Gastrocnemius medialis (tissue), 4 donors: ENCODE results near the gene BPIFB4. TPM values are rescaled to one million over a fixed set of nuclear protein-coding genes. Genes with fewer than 3 reads are reported as not detected.

Experiments used
- ATAC-seq, 2 donors: fragments of 150-250 bp; one replicate each; pipeline ENCODE4 v1.9.1; 2016
- DNase-seq, 2 donors: peaks; one replicate each; pipeline ENCODE4 v3.0.0-alpha.2; 2019
- H3K27ac ChIP-seq, 4 donors: fragments of 200-600 bp; sonication (generic); 1 replicate in 1 of 4; 2 replicates in 3 of 4; pipeline ENCODE4 v1.5.1; 2016 to 2018; ENCODE audit warnings: mild to moderate bottlenecking in 2 of 4, moderate library complexity in 1 of 4
- H3K27me3 ChIP-seq, 3 donors: fragments of 200-600 bp; sonication (generic) in 2 of 3; 1 replicate in 1 of 3; 2 replicates in 2 of 3; pipeline versions ENCODE4 v1.5.1 to v1.6.0; 2016 to 2019; ENCODE audit warnings: mild to moderate bottlenecking in 1 of 3, moderate library complexity in 1 of 3
- H3K36me3 ChIP-seq, 2 donors: fragments of 200-600 bp; sonication (generic) in 1 of 2; one replicate each; pipeline ENCODE4 v1.5.1; 2017 to 2018
- H3K4me1 ChIP-seq, 2 donors: fragments of 200-600 bp; sonication (generic) in 1 of 2; one replicate each; pipeline ENCODE4 v1.5.1; 2016 to 2017; ENCODE audit warnings: mild to moderate bottlenecking in 2 of 2
- H3K4me3 ChIP-seq, 4 donors: fragments of 200-600 bp; sonication (generic) in 3 of 4; 1 replicate in 1 of 4; 2 replicates in 3 of 4; pipeline ENCODE4 v1.5.1; 2016 to 2019; ENCODE audit warnings: mild to moderate bottlenecking in 2 of 4
- H3K9me3 ChIP-seq, 3 donors: fragments of 200-600 bp; sonication (generic) in 2 of 3; 1 replicate in 1 of 3; 2 replicates in 2 of 3; pipeline ENCODE4 v1.5.1; 2016 to 2019
- POLR2A ChIP-seq, 2 donors: fragments of 450-650 bp; IDR thresholded peaks; one replicate each; pipeline ENCODE4 v1.6.1; 2017; ENCODE audit warnings: antibody characterized with exemption in 2 of 2, mild to moderate bottlenecking in 2 of 2, moderate library complexity in 2 of 2
- in situ Hi-C, 4 donors: fragments of 200-750 bp; cut with MboI; loops; one replicate each; pipeline versions ENCODE4 v1.15.0 to v1.8.0; 2017; ENCODE audit warnings: low sequenced_read_pairs in 4 of 4
- intact Hi-C: fragments of 100-400 bp; cut with DNase I; formaldehyde crosslinking; loops from one replicate; pipeline ENCODE4 v1.15.1; 2023; ENCODE audit warnings: low total_unique reads
- total RNA-seq, 4 donors: library from RNA; depleted of rRNA; stranded (reverse); fragments of >200 nt; gene quantifications; one replicate each; pipeline versions ENCODE4 v1.1.0 to v1.2.3, GENCODE V29; 2016
- TF ChIP-seq, protein P1 (sequence below), 5 experiments: fragments of 450-650 bp in 3 of 5; fragments of 200-600 bp in 2 of 5; sonication (generic) in 2 of 5; IDR thresholded peaks in 4 of 5; conservative IDR thresholded peaks in 1 of 5; 1 replicate in 4 of 5; 2 replicates in 1 of 5; pipeline ENCODE4 v1.5.1; 2016 to 2019; ENCODE audit warnings: antibody characterized with exemption in 5 of 5, mild to moderate bottlenecking in 3 of 5, moderate library complexity in 3 of 5

Gene BPIFB4
- total RNA-seq, 4 donors from 2014 or later, result not detected

DNA sequence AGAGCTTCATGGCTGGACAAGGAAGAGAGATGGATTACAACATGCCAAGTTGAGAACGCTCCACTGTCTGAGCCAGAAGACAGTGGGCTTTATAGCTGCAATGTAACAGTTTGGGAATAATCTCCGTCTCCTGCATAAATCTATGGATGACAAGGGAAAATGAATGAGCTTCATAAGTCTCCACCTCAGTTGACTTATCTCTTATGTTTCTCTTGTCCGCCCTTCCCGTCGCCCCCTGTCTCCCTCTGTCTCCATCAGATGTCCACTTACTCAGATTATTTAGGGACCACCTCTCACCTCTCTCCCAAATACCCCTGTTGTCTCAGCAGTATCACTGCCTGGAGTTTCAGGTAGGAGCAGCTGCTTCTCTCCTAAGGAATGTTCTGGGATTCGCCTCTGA lies 74.8 kb downstream of the BPIFB4 start:
- Histone ChIP-seq H3K4me3 (no peak overlapping the region), H3K9me3 (no peaks in the 10 kb centered on the region), H3K27ac (no peak overlapping the region), H3K4me1 (no peaks in the 10 kb centered on the region), H3K36me3 (no peaks in the 10 kb centered on the region), H3K27me3 (peaks cover 0 to 5% (median 0%) of the 10 kb centered on the region in 3 donors)
- in situ Hi-C loops (no loop called here), intact Hi-C loops (no loop called here)
- DNase-seq (no peak), ATAC-seq (no peak)
- TF ChIP-seq, protein P1, sequence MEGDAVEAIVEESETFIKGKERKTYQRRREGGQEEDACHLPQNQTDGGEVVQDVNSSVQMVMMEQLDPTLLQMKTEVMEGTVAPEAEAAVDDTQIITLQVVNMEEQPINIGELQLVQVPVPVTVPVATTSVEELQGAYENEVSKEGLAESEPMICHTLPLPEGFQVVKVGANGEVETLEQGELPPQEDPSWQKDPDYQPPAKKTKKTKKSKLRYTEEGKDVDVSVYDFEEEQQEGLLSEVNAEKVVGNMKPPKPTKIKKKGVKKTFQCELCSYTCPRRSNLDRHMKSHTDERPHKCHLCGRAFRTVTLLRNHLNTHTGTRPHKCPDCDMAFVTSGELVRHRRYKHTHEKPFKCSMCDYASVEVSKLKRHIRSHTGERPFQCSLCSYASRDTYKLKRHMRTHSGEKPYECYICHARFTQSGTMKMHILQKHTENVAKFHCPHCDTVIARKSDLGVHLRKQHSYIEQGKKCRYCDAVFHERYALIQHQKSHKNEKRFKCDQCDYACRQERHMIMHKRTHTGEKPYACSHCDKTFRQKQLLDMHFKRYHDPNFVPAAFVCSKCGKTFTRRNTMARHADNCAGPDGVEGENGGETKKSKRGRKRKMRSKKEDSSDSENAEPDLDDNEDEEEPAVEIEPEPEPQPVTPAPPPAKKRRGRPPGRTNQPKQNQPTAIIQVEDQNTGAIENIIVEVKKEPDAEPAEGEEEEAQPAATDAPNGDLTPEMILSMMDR (IDR thresholded peaks at IDR 0.05 in 4 of 5, conservative IDR thresholded peaks at IDR 0.05 in 1 of 5), result no peak
- no peak for TF ChIP-seq POLR2A (IDR thresholded peaks at IDR 0.05)

DNA sequence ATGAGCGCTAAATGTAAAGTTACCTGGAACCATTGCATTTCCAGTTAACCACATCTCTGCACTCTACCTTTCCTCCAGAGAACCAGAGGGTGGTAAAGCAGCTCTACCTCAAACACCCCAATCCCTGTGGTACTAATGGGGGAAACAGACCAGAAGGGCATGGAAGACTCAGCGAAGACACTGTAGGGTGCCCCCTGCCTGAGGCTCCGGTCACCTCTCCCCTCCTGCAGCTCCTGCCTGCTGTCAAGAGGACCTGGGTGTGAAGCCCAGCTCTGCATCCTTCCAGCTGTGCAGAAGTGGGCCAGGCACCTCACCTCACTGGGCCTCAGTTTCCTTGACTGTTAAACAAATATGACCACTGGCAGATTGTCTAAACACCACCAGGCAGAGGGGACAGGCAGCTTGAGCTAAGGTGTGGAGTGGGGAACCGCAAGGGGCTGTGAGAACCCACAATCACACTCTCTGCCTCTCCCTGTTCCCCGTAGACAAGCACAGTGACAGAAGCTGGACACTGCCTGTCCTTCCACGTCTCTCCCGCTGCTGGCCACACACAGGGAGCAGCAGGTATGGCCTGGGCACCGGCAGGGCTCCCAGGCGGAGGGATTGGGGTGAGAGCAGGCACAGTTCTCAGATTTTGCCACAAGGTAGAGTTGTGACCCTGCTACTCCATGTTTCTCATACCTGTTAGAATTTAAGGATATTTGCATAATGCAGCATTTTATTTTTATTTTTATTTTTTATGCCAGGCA lies 79.4 kb downstream of the BPIFB4 start:
- no peak overlapping the region for H3K27ac ChIP-seq
- H3K4me1 ChIP-seq, result no peaks in the 10 kb centered on the region
- no peak for DNase-seq
- no peak for ATAC-seq
- in situ Hi-C loops, result no loop called here
- no peak overlapping the region for H3K4me3 ChIP-seq
- intact Hi-C loops, result no loop called here
- peaks cover 0 to 5% (median 0%) of the 10 kb centered on the region in 3 donors for H3K27me3 ChIP-seq
- TF ChIP-seq, protein P1 (IDR thresholded peaks at IDR 0.05 in 4 of 5, conservative IDR thresholded peaks at IDR 0.05 in 1 of 5), result no peak
- no peak for TF ChIP-seq POLR2A (IDR thresholded peaks at IDR 0.05)
- no peaks in the 10 kb centered on the region for H3K9me3 ChIP-seq
- no peaks in the 10 kb centered on the region for H3K36me3 ChIP-seq

DNA sequence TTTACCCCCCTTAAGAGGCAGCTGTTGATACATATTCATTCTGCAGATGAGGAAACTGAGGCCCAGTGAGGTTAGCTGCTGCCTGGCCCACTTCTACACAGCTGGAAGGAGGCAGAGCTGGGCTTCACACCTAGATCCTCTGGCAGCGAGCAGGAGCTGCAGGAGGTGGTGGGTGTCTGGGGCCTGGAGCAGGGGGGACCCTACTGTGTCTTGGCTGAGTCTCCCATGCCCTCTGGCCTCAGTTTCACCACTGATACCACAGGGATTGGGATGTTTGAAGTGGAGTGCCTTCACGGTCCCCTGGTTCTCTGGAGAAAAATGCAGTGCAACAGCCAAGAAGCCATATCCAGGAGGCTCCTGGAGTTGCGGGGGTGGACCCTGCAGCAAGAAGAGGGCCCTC lies 80.3 kb downstream of the BPIFB4 start:
- in situ Hi-C loops, result loop anchor here in 1 of 4 donors (10.0 kb wide), 1 partner anchor 65 kb away; no protein-coding TSS in a partner anchor
- H3K4me1 ChIP-seq, result no peaks in the 10 kb centered on the region
- no peak overlapping the region for H3K27ac ChIP-seq
- intact Hi-C loops, result no loop called here
- no peak overlapping the region for H3K4me3 ChIP-seq
- H3K9me3 ChIP-seq, result no peaks in the 10 kb centered on the region
- ATAC-seq, result no peak
- H3K27me3 ChIP-seq, result peaks cover 0 to 5% (median 0%) of the 10 kb centered on the region in 3 donors
- TF ChIP-seq POLR2A (IDR thresholded peaks at IDR 0.05), result no peak
- TF ChIP-seq, protein P1 (IDR thresholded peaks at IDR 0.05 in 4 of 5, conservative IDR thresholded peaks at IDR 0.05 in 1 of 5), result no peak
- no peak for DNase-seq
- no peaks in the 10 kb centered on the region for H3K36me3 ChIP-seq

DNA sequence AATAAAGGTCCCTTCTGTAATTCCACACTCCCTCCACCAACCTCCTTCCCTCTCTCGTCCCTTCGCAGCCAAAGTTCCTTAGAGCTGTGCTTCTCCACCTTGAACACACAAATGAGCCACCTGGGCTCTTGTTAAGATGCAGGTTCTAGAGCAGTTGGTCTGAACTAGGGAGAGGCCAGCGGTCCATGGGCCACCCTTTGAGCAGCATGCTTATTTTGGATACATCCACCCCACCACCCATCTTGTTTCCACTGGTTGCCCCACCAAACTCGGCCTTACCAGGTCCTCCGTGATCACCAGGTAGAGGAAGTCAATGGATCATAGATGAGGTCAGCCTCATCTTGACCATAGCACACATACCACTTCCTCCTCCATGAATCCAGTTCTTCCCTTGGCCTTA lies 81.2 kb downstream of the BPIFB4 start:
- TF ChIP-seq POLR2A (IDR thresholded peaks at IDR 0.05), result no peak
- Histone ChIP-seq H3K4me3 (no peak overlapping the region), H3K4me1 (no peaks in the 10 kb centered on the region), H3K36me3 (no peaks in the 10 kb centered on the region), H3K27me3 (peaks cover 0 to 5% (median 0%) of the 10 kb centered on the region in 3 donors), H3K9me3 (no peaks in the 10 kb centered on the region), H3K27ac (no peak overlapping the region)
- in situ Hi-C loops (loop anchor here in 1 of 4 donors (10.0 kb wide), 1 partner anchor 64 kb away; no protein-coding TSS in a partner anchor), intact Hi-C loops (no loop called here)
- DNase-seq (no peak), ATAC-seq (no peak)

Other genes with a start within 250 kb of the BPIFB4 start
- not detected for gene EFCAB8, start 220.7 kb upstream of the BPIFB4 start, total RNA-seq
- gene SUN5, start 75.2 kb upstream of the BPIFB4 start, total RNA-seq, result not detected
- not detected for gene BPIFB2, start 71.9 kb upstream of the BPIFB4 start, total RNA-seq
- not detected for gene BPIFB6, start 48.0 kb upstream of the BPIFB4 start, total RNA-seq
- not detected for gene BPIFB3, start 25.7 kb upstream of the BPIFB4 start, total RNA-seq
- gene BPIFA2, start 88.5 kb downstream of the BPIFB4 start, total RNA-seq, result not detected
- gene BPIFA3, start 137.7 kb downstream of the BPIFB4 start, total RNA-seq, result not detected
- gene BPIFA1, start 156.4 kb downstream of the BPIFB4 start, total RNA-seq, result not detected
- gene BPIFB1, start 203.6 kb downstream of the BPIFB4 start, total RNA-seq, result not detected